ENCODE measurements around the gene LSM10. TPM values are rescaled to one million over a fixed set of nuclear protein-coding genes. Genes with fewer than 3 reads are reported as not detected.
A peak's percentile ranks its signal among the peaks of the same experiment; 100 is the strongest.

LSM10 gene
- total and polyA plus RNA-seq, 9 of the 15 experiments (the other 6 are each of a cell fraction or from before 2014, with no cell fraction given) = 13.2 to 146 (median 68.9) TPM

- TF ChIP-seq REST (IDR thresholded peaks at IDR 0.05; ENCODE audit: borderline replicate concordance) (no peak), REST (CRISPR knock-in tag; IDR thresholded peaks at IDR 0.05; ENCODE audit: low read depth) (no peak), HNRNPL (IDR thresholded peaks at IDR 0.05; ENCODE audit: low read depth, low read length) (no peak), ZSCAN29 (IDR thresholded peaks at IDR 0.05) (no peak), MAFG (tag; conservative IDR thresholded peaks at IDR 0.05) (no peak), MECOM (CRISPR knock-in tag; IDR thresholded peaks at IDR 0.05) (no peak), SIRT6 (IDR thresholded peaks at IDR 0.05; ENCODE audit: low read depth, low read length) (no peak), HDAC1 (IDR thresholded peaks at IDR 0.05) (no peak; a peak in 1 of 4 replicates), CHCHD3 (CRISPR knock-in tag; IDR thresholded peaks at IDR 0.05) (no peak), SUPT5H (IDR thresholded peaks at IDR 0.05) (no peak), ZNF174 (CRISPR knock-in tag; IDR thresholded peaks at IDR 0.05) (no peak), TRIM25 (IDR thresholded peaks at IDR 0.05; ENCODE audit: borderline replicate concordance) (no peak), CTCFL (IDR thresholded peaks at IDR 0.05; ENCODE audit: borderline replicate concordance, insufficient read depth, low read depth, low read length, poor library complexity, severe bottlenecking) (no peak), KLF10 (CRISPR knock-in tag; IDR thresholded peaks at IDR 0.05) (no peak), TAF1 (IDR thresholded peaks at IDR 0.05; ENCODE audit: control insufficient read depth, extremely low read depth, insufficient read depth, low read length, severe bottlenecking) (peak; percentile 74), MAFK (IDR thresholded peaks at IDR 0.05; ENCODE audit: low read length) (0 out of 2 replicates have a peak, but pooled peaks have one; percentile 11), HEY1 (CRISPR knock-in tag; IDR thresholded peaks at IDR 0.05; ENCODE audit: borderline replicate concordance) (no peak)
Observed at GRCh38 chr1:36385410-36386264, 12.1 kb downstream of the LSM10 start, which contains the start of gene STK40 (continued).

Measured in K562 (cell line).